HUES64 (cell line): ENCODE data around the gene ACTL7B.

Experiments used
- H3K27ac ChIP-seq: 2 replicates; pipeline ENCODE4 v1.7.0; 2013; ENCODE audit warnings: low read depth, low read length, inconsistent platforms
- H3K27me3 ChIP-seq: 2 replicates; pipeline ENCODE4 v1.6.1; 2013; ENCODE audit warnings: mild to moderate bottlenecking, low read length; ENCODE audit not compliant: insufficient read depth
- H3K36me3 ChIP-seq: 2 replicates; pipeline ENCODE4 v1.6.1; 2013; ENCODE audit warnings: mild to moderate bottlenecking, low read length; ENCODE audit not compliant: insufficient read depth
- H3K4me1 ChIP-seq: 2 replicates; pipeline ENCODE4 v1.6.1; 2013; ENCODE audit warnings: mild to moderate bottlenecking, low read length, moderate library complexity; ENCODE audit not compliant: insufficient read depth
- H3K4me3 ChIP-seq: 2 replicates; pipeline ENCODE4 v1.5.1; 2013; ENCODE audit warnings: mild to moderate bottlenecking, low read length, moderate library complexity
- H3K9ac ChIP-seq: 2 replicates; pipeline ENCODE4 v1.6.1; 2013; ENCODE audit warnings: mild to moderate bottlenecking, low read depth, low read length
- H3K9me3 ChIP-seq: 2 replicates; pipeline ENCODE4 v1.6.1; 2013; ENCODE audit warnings: low read depth, low read length; ENCODE audit not compliant: insufficient read depth
- WGBS: fragments of 150-250, 120-280 bp; methylation state at CpG from one replicate; pipeline ENCODE4 v1.1.7; 2013; ENCODE audit warnings: missing lambda C conversion rate; 5-methylcytosine and 5-hydroxymethylcytosine counted together

Gene ACTL7B

DNA sequence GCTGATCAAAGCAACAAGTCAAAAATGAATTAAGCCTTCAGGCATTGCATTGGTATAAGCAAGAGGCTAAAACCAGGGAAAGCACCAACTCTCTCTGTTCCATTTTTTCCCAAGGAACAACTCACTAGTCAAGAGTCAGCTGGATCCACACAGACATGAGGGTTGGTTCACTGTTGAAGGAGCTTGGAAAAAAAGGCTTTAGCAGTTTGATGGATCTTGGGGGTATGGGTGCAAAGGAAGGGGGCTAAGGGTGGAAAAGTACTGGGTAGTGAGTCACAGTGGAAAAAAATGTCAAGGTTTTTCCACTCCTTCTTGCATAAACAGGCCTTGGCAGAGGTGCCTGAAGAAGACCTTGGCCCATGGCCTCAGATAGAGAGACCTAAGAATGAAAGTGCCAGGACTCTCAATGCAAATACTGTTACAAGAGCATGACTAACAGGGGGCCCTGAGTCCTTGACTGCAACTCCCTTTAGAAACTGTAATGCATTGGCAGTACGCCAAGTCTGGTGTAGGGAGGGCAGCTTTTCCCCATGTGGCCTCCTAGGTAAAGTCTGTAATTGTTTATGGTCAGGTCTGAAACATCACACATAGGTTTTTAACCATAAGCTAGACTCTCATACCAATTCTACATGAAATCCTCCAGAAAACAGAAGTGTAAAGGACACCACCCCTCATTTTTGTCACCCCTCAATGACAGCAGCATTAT, 30.0 kb upstream of the ACTL7B start:
- H3K9ac ChIP-seq, result no peak overlapping the region
- peaks cover 74% of the 10 kb centered on the region for H3K36me3 ChIP-seq
- no peaks in the 10 kb centered on the region for H3K27me3 ChIP-seq
- WGBS, result 91% methylated on average over 1 of the region's 1 CpG
- no peak overlapping the region for H3K4me3 ChIP-seq
- H3K27ac ChIP-seq, result no peak overlapping the region
- H3K9me3 ChIP-seq, result no peaks in the 10 kb centered on the region
- no peaks in the 10 kb centered on the region for H3K4me1 ChIP-seq

DNA sequence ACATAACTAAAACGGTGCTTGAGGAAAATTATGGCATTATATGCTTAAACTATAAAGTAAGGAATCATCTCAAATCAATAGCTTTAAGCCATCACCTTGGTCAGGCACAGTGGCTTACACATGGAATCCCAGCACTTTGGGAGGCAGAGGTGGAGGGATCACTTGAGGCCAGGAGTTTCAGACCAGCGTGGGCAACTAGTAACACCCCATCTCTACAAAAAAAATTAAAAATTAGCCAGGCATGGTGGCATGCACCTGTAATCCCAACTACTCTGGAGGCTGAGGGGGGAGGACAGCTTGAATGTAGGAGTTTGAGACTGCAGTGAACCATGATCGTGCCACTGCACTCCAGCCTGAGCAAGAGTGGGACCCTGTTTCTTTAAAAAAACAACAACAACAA, 28.9 kb upstream of the ACTL7B start:
- Histone ChIP-seq H3K36me3 (peaks cover 74% of the 10 kb centered on the region), H3K9me3 (no peaks in the 10 kb centered on the region), H3K27ac (no peak overlapping the region), H3K4me3 (no peak overlapping the region), H3K9ac (no peak overlapping the region), H3K27me3 (no peaks in the 10 kb centered on the region), H3K4me1 (no peaks in the 10 kb centered on the region)
- WGBS, result 90% methylated on average over 2 of the region's 3 CpGs

DNA sequence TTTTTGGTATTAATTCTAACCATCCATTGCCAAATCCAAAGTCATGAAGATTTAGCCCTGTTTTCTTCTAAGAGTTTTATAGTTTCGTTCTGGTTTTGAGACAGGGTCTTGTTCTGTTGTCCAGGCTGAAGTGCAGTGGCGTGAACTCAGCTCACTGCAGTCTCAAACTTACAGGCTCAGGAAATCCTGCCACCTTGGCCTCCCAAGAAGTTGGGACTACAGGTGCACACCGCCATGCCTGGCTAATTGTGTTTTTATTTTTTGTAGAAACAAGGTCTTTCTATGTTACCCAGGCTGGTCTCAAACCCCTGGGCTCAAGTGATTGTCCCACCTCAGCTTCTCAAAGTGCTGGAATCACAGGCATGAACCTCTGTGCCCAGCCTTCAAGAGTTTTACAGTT, 27.3 kb upstream of the ACTL7B start:
- H3K4me3 ChIP-seq, result no peak overlapping the region
- H3K4me1 ChIP-seq, result no peaks in the 10 kb centered on the region
- H3K27me3 ChIP-seq, result no peaks in the 10 kb centered on the region
- H3K27ac ChIP-seq, result no peak overlapping the region
- H3K36me3 ChIP-seq, result peaks cover 74% of the 10 kb centered on the region
- 95% methylated on average over 3 of the region's 3 CpGs for WGBS
- H3K9ac ChIP-seq, result no peak overlapping the region
- no peaks in the 10 kb centered on the region for H3K9me3 ChIP-seq

DNA sequence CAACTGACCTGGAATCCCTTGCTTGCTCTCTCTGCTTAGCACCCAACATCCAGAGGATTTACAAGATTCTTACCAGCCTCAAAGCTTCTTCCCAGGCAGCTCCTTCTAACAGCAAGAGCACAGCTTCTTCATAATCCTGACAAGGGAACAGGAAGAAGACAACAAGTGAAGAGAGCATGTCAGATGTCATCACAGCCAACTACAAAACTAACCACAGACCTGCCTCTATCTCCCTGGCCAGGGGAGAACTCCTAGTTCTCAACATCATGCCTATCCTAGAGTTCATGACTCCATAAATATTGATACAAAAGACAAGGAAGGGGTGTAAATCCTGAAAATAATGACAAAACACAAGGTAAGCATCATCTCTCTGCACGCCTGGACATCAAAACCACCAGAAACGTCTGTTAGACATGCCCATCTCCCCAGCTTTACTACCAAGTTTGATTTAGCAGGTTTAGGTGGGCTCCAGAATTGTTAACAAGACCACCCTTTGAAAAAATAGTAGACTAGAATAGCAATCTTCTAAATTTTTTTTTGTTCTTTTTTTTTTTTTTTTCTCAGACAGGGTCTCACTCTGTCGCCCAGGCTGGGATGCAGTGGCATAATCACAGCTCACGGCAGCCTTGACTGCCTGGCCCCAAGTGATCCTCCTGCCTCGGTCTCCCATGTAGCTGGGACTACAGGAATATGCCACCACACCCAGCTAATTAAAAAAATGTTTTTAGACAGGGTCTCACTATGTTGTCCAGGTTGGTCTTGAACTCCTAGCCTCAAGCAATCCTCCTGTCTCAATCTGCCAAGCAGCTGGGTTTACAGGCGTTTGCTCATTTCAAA, 26.5 kb upstream of the ACTL7B start:
- H3K4me1 ChIP-seq, result no peaks in the 10 kb centered on the region
- no peak overlapping the region for H3K4me3 ChIP-seq
- no peak overlapping the region for H3K27ac ChIP-seq
- H3K9me3 ChIP-seq, result no peaks in the 10 kb centered on the region
- peaks cover 74% of the 10 kb centered on the region for H3K36me3 ChIP-seq
- H3K9ac ChIP-seq, result no peak overlapping the region
- H3K27me3 ChIP-seq, result no peaks in the 10 kb centered on the region
- WGBS, result 94% methylated on average over 6 of the region's 6 CpGs

DNA sequence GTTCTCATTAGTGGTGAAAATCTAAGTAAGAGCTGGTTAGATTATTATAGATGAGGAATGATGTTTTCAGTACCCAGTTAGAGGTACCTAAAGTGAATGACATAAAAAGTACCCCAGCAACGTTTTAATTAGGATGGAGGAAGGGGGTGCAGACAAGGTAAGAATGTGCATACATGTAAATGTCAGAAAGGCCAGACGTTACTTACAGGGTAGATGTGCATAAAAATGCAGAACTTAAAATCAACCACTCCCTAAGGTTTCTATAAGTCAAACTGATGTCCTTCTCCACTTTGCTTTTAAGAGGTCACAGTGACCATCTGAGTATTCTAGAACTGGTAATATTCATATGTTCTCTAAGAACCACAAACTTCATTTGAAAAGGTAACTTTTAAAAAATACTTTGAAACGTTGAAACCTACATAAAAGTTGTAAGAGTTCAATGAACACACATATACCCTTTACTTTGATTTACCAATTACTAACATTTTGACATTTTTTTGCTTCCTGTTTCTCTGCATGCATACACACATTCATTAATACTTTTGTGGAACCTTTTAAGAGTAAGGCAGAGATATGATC, 25.0 kb upstream of the ACTL7B start:
- Histone ChIP-seq H3K9me3 (no peaks in the 10 kb centered on the region), H3K27me3 (no peaks in the 10 kb centered on the region), H3K36me3 (peaks cover 81% of the 10 kb centered on the region), H3K9ac (no peak overlapping the region), H3K27ac (no peak overlapping the region), H3K4me3 (no peak overlapping the region), H3K4me1 (no peaks in the 10 kb centered on the region)
- WGBS, result 87% methylated on average over 3 of the region's 3 CpGs

DNA sequence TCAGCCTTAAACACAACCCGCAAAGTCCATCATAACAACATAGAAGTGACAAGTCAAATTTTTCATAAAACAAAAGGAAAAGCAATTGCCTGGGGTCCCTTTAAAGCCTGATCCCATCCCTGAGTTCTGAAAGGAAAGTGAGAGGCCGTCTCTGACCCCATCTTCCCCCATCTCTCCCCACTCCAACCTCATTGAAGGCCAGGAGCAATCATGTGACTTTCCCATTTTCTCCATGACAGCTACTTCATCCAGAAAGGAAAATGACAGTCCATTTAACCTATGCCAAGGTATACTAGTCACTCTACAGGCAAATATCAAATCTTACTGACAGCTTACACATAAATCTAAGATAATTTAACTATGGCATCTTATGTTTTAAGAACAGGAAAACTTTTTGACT, 21.7 kb upstream of the ACTL7B start:
- no peaks in the 10 kb centered on the region for H3K4me1 ChIP-seq
- H3K4me3 ChIP-seq, result no peak overlapping the region
- no peaks in the 10 kb centered on the region for H3K27me3 ChIP-seq
- peaks cover 98% of the 10 kb centered on the region for H3K36me3 ChIP-seq
- H3K27ac ChIP-seq, result no peak overlapping the region
- H3K9ac ChIP-seq, result no peak overlapping the region
- WGBS, result 99% methylated on average over 2 of the region's 2 CpGs
- H3K9me3 ChIP-seq, result no peaks in the 10 kb centered on the region

DNA sequence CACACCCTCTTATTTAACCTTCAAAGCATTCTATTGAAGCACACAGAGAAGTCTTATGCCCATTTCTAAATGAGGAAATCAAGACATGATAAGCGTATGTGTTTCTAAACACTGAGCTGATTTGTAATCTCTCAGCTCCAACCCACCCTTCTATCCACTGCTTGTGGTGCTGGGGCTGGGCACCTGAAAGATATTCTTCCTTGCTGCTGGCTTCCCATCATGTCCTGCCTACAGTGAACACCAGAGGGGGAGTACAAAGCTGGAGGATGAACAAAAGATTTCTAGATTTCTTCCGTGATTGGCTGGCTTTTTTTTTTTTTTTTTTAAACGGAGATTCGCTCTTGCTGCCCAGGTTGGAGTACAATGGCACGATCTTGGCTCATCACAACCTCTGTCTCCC, 20.6 kb upstream of the ACTL7B start:
- Histone ChIP-seq H3K9me3 (no peaks in the 10 kb centered on the region), H3K4me3 (no peak overlapping the region), H3K4me1 (no peaks in the 10 kb centered on the region), H3K9ac (no peak overlapping the region), H3K36me3 (peaks cover 93% of the 10 kb centered on the region), H3K27me3 (no peaks in the 10 kb centered on the region), H3K27ac (no peak overlapping the region)
- 95% methylated on average over 5 of the region's 5 CpGs for WGBS

DNA sequence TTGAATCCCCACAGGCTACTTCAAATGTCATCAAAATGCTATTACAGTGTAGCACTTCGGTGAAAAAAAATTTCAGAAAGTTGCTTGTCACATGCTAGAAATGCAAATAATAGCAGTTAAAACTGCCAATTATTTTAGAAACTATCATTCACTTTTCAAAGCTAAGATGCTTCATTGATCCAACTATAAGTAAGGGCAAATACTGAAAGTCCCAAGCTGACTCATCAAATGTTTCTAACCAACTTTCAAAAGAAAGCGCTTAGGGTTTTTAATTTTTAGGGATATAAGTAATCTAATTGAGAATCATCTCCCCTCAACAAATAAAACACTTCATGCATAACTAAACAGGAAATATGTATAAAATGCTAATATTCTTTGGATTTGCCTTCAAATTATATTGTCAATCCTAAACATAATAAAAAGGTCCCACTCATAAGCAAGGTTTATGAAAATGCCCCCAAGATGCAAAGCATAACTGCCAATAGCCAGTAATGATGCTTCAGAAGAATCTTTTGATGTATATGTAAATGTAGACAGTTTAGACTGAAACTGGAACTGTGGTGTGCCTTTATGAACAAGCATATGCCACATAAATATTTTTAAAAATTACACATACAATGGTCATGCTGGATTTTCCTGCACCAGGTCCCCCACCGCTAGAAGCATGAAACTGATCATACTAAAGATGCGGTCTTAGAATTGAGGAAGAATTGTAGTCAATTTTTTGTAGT, 18.4 kb upstream of the ACTL7B start:
- Histone ChIP-seq H3K9me3 (no peaks in the 10 kb centered on the region), H3K9ac (no peak overlapping the region), H3K4me3 (no peak overlapping the region), H3K27ac (no peak overlapping the region), H3K4me1 (no peaks in the 10 kb centered on the region), H3K36me3 (peaks cover 83% of the 10 kb centered on the region), H3K27me3 (no peaks in the 10 kb centered on the region)
- 99% methylated on average over 3 of the region's 4 CpGs for WGBS

DNA sequence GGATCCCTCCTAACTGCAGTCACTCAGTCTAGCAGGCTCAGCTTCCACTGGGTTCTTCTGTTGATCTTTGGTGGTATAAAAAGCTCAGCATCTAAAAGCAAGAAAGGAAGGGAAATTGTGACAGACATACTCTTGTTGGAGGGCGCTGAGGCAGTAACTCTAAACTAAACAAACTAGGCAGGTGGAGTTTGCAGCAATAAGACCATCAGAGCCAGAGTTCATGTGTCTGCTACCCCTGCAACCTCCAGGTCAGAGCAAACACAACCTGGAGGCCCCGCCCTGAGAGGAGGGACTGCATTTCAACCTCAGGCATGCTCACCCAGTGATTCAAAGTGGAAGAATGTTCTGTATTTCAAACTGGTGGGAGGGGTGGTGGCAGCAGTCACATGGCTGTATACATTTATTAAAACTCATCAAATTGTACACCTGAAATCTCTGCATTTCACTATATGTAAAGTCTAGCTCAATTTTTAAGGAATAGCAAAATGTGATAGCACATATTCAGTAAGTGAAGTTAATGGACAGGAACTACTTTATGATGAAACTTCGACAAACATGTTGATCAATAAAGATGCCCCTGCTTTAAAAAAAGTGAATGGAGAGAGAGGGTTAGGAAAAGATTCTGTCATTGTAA, 13.4 kb upstream of the ACTL7B start:
- no peak overlapping the region for H3K4me3 ChIP-seq
- WGBS, result 78% methylated on average over 3 of the region's 3 CpGs
- H3K4me1 ChIP-seq, result no peaks in the 10 kb centered on the region
- no peaks in the 10 kb centered on the region for H3K9me3 ChIP-seq
- H3K27ac ChIP-seq, result no peak overlapping the region
- no peak overlapping the region for H3K9ac ChIP-seq
- no peaks in the 10 kb centered on the region for H3K27me3 ChIP-seq
- H3K36me3 ChIP-seq, result peaks cover 55% of the 10 kb centered on the region

DNA sequence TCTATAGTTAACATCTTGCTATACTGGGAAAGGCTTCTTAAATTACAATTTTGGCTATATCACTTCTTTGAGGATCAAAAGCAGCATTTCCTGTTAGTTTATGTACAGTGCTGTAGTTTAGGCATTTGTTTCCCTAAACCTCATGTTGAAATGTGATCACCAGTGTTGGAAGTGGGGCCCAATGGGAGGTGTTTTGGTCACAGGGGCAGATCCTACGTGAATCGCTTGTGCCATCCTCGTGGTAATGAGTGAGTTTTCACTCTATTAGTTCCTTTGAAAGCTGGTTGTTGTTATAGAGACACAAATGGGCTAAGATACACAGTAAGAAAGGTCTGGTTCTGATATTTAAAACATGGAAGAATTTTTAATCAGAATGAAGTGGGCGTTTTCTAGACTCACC, 12.0 kb upstream of the ACTL7B start:
- Histone ChIP-seq H3K9me3 (no peaks in the 10 kb centered on the region), H3K4me3 (no peak overlapping the region), H3K4me1 (no peaks in the 10 kb centered on the region), H3K36me3 (peaks cover 41% of the 10 kb centered on the region), H3K9ac (no peak overlapping the region), H3K27me3 (no peaks in the 10 kb centered on the region), H3K27ac (no peak overlapping the region)
- 96% methylated on average over 4 of the region's 4 CpGs for WGBS
